Endothelial cell of umbilical vein (primary cell): Measurements from ENCODE around the gene ARHGAP32. TPM values are rescaled to one million over a fixed set of nuclear protein-coding genes. Genes with fewer than 3 reads are reported as not detected.

ENCODE experiments used
- BruUV-seq: library from RNA; stranded (reverse); fragments of 400-500 nt; replicated peaks from 2 replicates; lab custom pipeline; 2021; lab: Mats Ljungman, UMichigan
- CTCF ChIA-PET: fragments of 300-600, 350-600 bp; sonication (Branson Sonifier 250); formaldehyde crosslinking; loops from one replicate; lab custom pipeline; 2021; ENCODE audit warnings: antibody characterized with exemption, inconsistent platforms; lab: Charles Lee
- POLR2A ChIA-PET: fragments of 300-600, 350-600 bp; sonication (Branson Sonifier 250); formaldehyde crosslinking; loops from one replicate; lab custom pipeline; 2021; ENCODE audit warnings: antibody characterized with exemption, inconsistent platforms; lab: Charles Lee
- DNase-seq: peaks from one replicate; pipeline ENCODE4 v3.0.0-alpha.2; 2011; ENCODE audit warnings: low read depth, low spot score
- FAIRE-seq: peaks from 2 replicates; lab custom pipeline; 2011; peaks lifted over from hg19 to GRCh38; lab: Jason Lieb, UNC
- H2AFZ ChIP-seq: 2 replicates; pipeline ENCODE4 v1.6.0; 2012; ENCODE audit warnings: low read depth, low read length, control low read depth, inconsistent platforms
- H3K27ac ChIP-seq: 2 replicates; pipeline ENCODE4 v1.5.1; 2011; ENCODE audit warnings: low read depth, mild to moderate bottlenecking, control low read depth, low read length, moderate library complexity; ENCODE audit not compliant: insufficient read depth
- H3K27me3 ChIP-seq, 2 experiments: 2 replicates each; pipeline versions ENCODE4 v1.6.0 to v1.6.1; 2011; ENCODE audit warnings: low read length in 2 of 2, mixed read lengths in 1 of 2; ENCODE audit not compliant: control insufficient read depth in 2 of 2, insufficient read depth in 2 of 2
- H3K36me3 ChIP-seq, 2 experiments: 2 replicates in 1 of 2; 3 replicates in 1 of 2; pipeline ENCODE4 v1.5.1; 2011; ENCODE audit warnings: low read length in 2 of 2, mild to moderate bottlenecking in 1 of 2, moderate library complexity in 1 of 2; ENCODE audit not compliant: control insufficient read depth in 2 of 2, insufficient read depth in 2 of 2; ENCODE audit errors: extremely low read depth in 1 of 2
- H3K4me1 ChIP-seq: 3 replicates; pipeline ENCODE4 v1.5.1; 2011; ENCODE audit warnings: mild to moderate bottlenecking, low read length; ENCODE audit not compliant: control insufficient read depth, insufficient read depth; ENCODE audit errors: extremely low read depth
- H3K4me2 ChIP-seq: 2 replicates; pipeline ENCODE4 v1.6.1; 2011; ENCODE audit warnings: low read length, control low read depth, mixed read lengths; ENCODE audit not compliant: insufficient read depth
- H3K4me3 ChIP-seq, 3 experiments: fragments of 200-600 bp in 1 of 3; sonication (generic), shearing (Covaris generic) in 1 of 3; replicated peaks in 1 of 3; 2 replicates each; pipeline ENCODE4 v1.5.1; 2011 to 2016; ENCODE audit warnings: control low read depth in 3 of 3, low read length in 3 of 3, mild to moderate bottlenecking in 2 of 3, inconsistent platforms in 1 of 3, low read depth in 1 of 3, moderate library complexity in 1 of 3; ENCODE audit not compliant: insufficient read depth in 1 of 3
- H3K79me2 ChIP-seq: 2 replicates; pipeline ENCODE4 v1.6.0; 2012; ENCODE audit warnings: low read length, inconsistent platforms; ENCODE audit not compliant: control insufficient read depth, insufficient read depth
- H3K9ac ChIP-seq: replicated peaks from 2 replicates; pipeline ENCODE3; 2011; ENCODE audit warnings: low read length, control low read depth; ENCODE audit not compliant: insufficient read depth; ENCODE audit errors: extremely low read depth
- H3K9me1 ChIP-seq: replicated peaks from 3 replicates; pipeline ENCODE4 v1.6.0; 2011; ENCODE audit warnings: mild to moderate bottlenecking, low read length; ENCODE audit not compliant: control insufficient read depth, insufficient read depth; ENCODE audit errors: extremely low read depth
- H3K9me3 ChIP-seq: replicated peaks from 2 replicates; pipeline ENCODE4 v1.5.1; 2012; ENCODE audit warnings: low read length, inconsistent platforms; ENCODE audit not compliant: control insufficient read depth, insufficient read depth
- H4K20me1 ChIP-seq: replicated peaks from 2 replicates; pipeline ENCODE3; 2011; ENCODE audit warnings: mild to moderate bottlenecking, low read length; ENCODE audit not compliant: control insufficient read depth, insufficient read depth; ENCODE audit errors: extremely low read depth
- CTCF ChIP-seq, 2 donors: IDR thresholded peaks; 1 replicate in 1 of 2; 2 replicates in 1 of 2; pipeline ENCODE4 v1.5.1; 2011; ENCODE audit warnings: low read length in 2 of 2, mild to moderate bottlenecking in 2 of 2, moderate library complexity in 2 of 2, control low read depth in 1 of 2, inconsistent platforms in 1 of 2, low read depth in 1 of 2; ENCODE audit not compliant: insufficient read depth in 1 of 2; ENCODE audit errors: extremely low read depth in 1 of 2
- EZH2 ChIP-seq: IDR thresholded peaks from 2 replicates; pipeline ENCODE4 v1.6.1; 2012; ENCODE audit warnings: borderline replicate concordance, low read depth, mild to moderate bottlenecking, moderate library complexity, low read length, inconsistent platforms; ENCODE audit not compliant: severe bottlenecking
- FOS ChIP-seq: IDR thresholded peaks from 2 replicates; pipeline ENCODE4 v1.6.1; 2011; ENCODE audit warnings: mild to moderate bottlenecking, low read length, moderate library complexity, borderline replicate concordance; ENCODE audit not compliant: insufficient read depth
- GATA2 ChIP-seq: IDR thresholded peaks from 2 replicates; pipeline ENCODE4 v1.7.0; 2011; ENCODE audit warnings: low read depth, mild to moderate bottlenecking, moderate library complexity, mixed read lengths, low read length; ENCODE audit not compliant: insufficient read length, insufficient read depth
- JUN ChIP-seq: IDR thresholded peaks from 2 replicates; pipeline ENCODE4 v1.6.1; 2011; ENCODE audit warnings: borderline replicate concordance, low read depth; ENCODE audit not compliant: insufficient read length, insufficient read depth
- MAX ChIP-seq: IDR thresholded peaks from 2 replicates; pipeline ENCODE4 v1.6.1; 2011; ENCODE audit not compliant: insufficient read depth, insufficient read length
- MYC ChIP-seq: IDR thresholded peaks from one replicate; pipeline ENCODE4 v1.6.1; 2011; ENCODE audit warnings: mild to moderate bottlenecking, low read depth, low read length
- POLR2A ChIP-seq: IDR thresholded peaks from 2 replicates; pipeline ENCODE4 v1.6.1; 2012; ENCODE audit warnings: low read depth, mild to moderate bottlenecking, control low read depth, low read length
- POLR2AphosphoS5 ChIP-seq: IDR thresholded peaks from 2 replicates; pipeline ENCODE4 v1.6.1; 2012; ENCODE audit warnings: low read depth, mild to moderate bottlenecking, control low read depth, low read length, moderate library complexity; ENCODE audit not compliant: insufficient read depth
- dilution Hi-C: fragments of 300-500 bp; cut with MboI; formaldehyde crosslinking; loops from one replicate; pipeline ENCODE4 v1.15.0; 2019; ENCODE audit warnings: low sequenced_read_pairs; ENCODE audit not compliant: extremely low pct_ligation_motif_present
- intact Hi-C: fragments of 100-400 bp; cut with micrococcal nuclease; formaldehyde crosslinking; loops from one replicate; pipeline ENCODE4 v1.10.0; 2022
- polyA plus RNA-seq, 4 experiments: library from polyadenylated mRNA; depleted of rRNA in 3 of 4; stranded (reverse) in 3 of 4; unstranded in 1 of 4; fragments of >200 nt; gene quantifications; 2 replicates each; pipeline versions ENCODE4 v1.2.1 to v1.2.3, GENCODE V29; 2011 to 2012; ENCODE audit warnings: missing spikeins in 1 of 4
- total RNA-seq: library from RNA; stranded (reverse); gene quantifications from 2 replicates; pipeline ENCODE4 v1.2.3, GENCODE V29; 2021

ARHGAP32 gene
- total and polyA plus RNA-seq, 2 donors (not counting 3 experiments of a cell fraction or from before 2014, with no cell fraction given): 3.4 to 9.1 TPM

GRCh38 chr11:129119036-129119435 is 73.1 kb downstream of the ARHGAP32 start:
- ChIA-PET CTCF (interaction anchor here (0.5 to 2.6 kb wide), 6 partner anchors 24 to 579 kb away, joined by 3 to 99 read pairs (median 4); no protein-coding TSS in a partner anchor), POLR2A (no interaction called here)
- H3K9me1 ChIP-seq: no peaks in the 10 kb centered on the region
- no peak for FAIRE-seq
- no peak overlapping the region for H3K4me2 ChIP-seq
- no peak for DNase-seq
- no peak overlapping the region for H3K9ac ChIP-seq
- BruUV-seq: no TSS peak
- H3K27ac ChIP-seq: no peak overlapping the region
- no peak overlapping the region for H3K4me3 ChIP-seq
- H4K20me1 ChIP-seq: no peaks in the 10 kb centered on the region
- intact Hi-C loops (loop anchor here (5.0 kb wide), 2 partner anchors 113 to 162 kb away; no protein-coding TSS in a partner anchor), dilution Hi-C loops (no loop called here)
- H2AFZ ChIP-seq: no peak overlapping the region
- no peaks in the 10 kb centered on the region for H3K79me2 ChIP-seq
- no peaks in the 10 kb centered on the region for H3K4me1 ChIP-seq
- H3K9me3 ChIP-seq: no peaks in the 10 kb centered on the region
- TF ChIP-seq POLR2AphosphoS5 (no peak), EZH2 (no peak), POLR2A (no peak), JUN (no peak), GATA2 (no peak), MYC (no peak), FOS (no peak), CTCF (IDR thresholded peaks at IDR 0.05; ENCODE audit: extremely low read depth in 1 of 2, insufficient read depth in 1 of 2, low read depth in 1 of 2, low read length in 2 of 2) (no peak), MAX (no peak)
- H3K27me3 ChIP-seq: no peaks in the 10 kb centered on the region
- no peaks in the 10 kb centered on the region for H3K36me3 ChIP-seq
